HG03439 (cell line): ENCODE results near the gene COL8A1.
"Not testable (repeated sequence)": the region's sequence is repeated elsewhere in the genome, so short reads cannot be mapped to it uniquely, and the experiment has no call there.

Experiments used
- ATAC-seq: cut with Tn5 transposase; IDR thresholded peaks from one replicate; pipeline ENCODE4 v1.9.1; 2021; ENCODE audit warnings: mild to moderate bottlenecking, moderate library complexity; ENCODE audit not compliant: unreplicated experiment

Gene COL8A1

GRCh38 chr3:99836681-99837080 lies 198.3 kb downstream of the COL8A1 start:
- no peak for ATAC-seq

- no peak for ATAC-seq
These were observed 199.3 kb downstream of the COL8A1 start for GRCh38 chr3:99837715-99838114.

GRCh38 chr3:99838755-99839154 lies 200.4 kb downstream of the COL8A1 start:
- no peak for ATAC-seq

GRCh38 chr3:99839613-99840012 lies 201.2 kb downstream of the COL8A1 start:
- no peak for ATAC-seq

GRCh38 chr3:99841949-99842348 lies 203.6 kb downstream of the COL8A1 start:
- ATAC-seq, result not testable (repeated sequence)

GRCh38 chr3:99842826-99843589 lies 204.6 kb downstream of the COL8A1 start:
- no peak for ATAC-seq

GRCh38 chr3:99843590-99844258 lies 205.3 kb downstream of the COL8A1 start:
- ATAC-seq, result no peak

- ATAC-seq, result no peak
These were observed 206.9 kb downstream of the COL8A1 start for GRCh38 chr3:99845331-99845730.

GRCh38 chr3:99845999-99846398 lies 207.6 kb downstream of the COL8A1 start:
- no peak for ATAC-seq

- no peak for ATAC-seq
These were observed 208.2 kb downstream of the COL8A1 start for GRCh38 chr3:99846477-99847160.

- no peak for ATAC-seq
These were observed 210.0 kb downstream of the COL8A1 start for GRCh38 chr3:99848433-99848832.
